Ishikawa (cell line): ENCODE measurements around the gene PDZD2.

ENCODE experiments used
- CEBPB ChIP-seq: IDR thresholded peaks from 2 replicates; pipeline ENCODE4 v1.6.1; 2012
- CREB1 ChIP-seq: IDR thresholded peaks from 2 replicates; pipeline ENCODE4 v1.6.1; 2012; ENCODE audit warnings: low read depth
- EGR1 ChIP-seq: IDR thresholded peaks from 2 replicates; pipeline ENCODE4 v1.6.1; 2012
- EP300 ChIP-seq: IDR thresholded peaks from 2 replicates; pipeline ENCODE4 v1.6.1; 2012; ENCODE audit warnings: borderline replicate concordance
- NFIC ChIP-seq: IDR thresholded peaks from 2 replicates; pipeline ENCODE4 v1.6.1; 2012
- RAD21 ChIP-seq: IDR thresholded peaks from 2 replicates; pipeline ENCODE4 v1.6.1; 2012; ENCODE audit warnings: low read depth
- REST ChIP-seq: IDR thresholded peaks from 2 replicates; pipeline ENCODE4 v1.6.1; 2012; ENCODE audit warnings: low read depth, mild to moderate bottlenecking
- TAF1 ChIP-seq: IDR thresholded peaks from 2 replicates; pipeline ENCODE4 v1.6.1; 2012; ENCODE audit warnings: low read depth, mild to moderate bottlenecking
- TCF12 ChIP-seq: IDR thresholded peaks from 2 replicates; pipeline ENCODE4 v1.6.1; 2012; ENCODE audit warnings: low read depth
- TEAD4 ChIP-seq: IDR thresholded peaks from 2 replicates; pipeline ENCODE4 v1.6.1; 2012
- USF1 ChIP-seq: IDR thresholded peaks from 2 replicates; pipeline ENCODE4 v1.6.1; 2012
- YY1 ChIP-seq: IDR thresholded peaks from 2 replicates; pipeline ENCODE4 v1.6.1; 2012; ENCODE audit warnings: low read depth
- TF ChIP-seq, protein P1 (sequence below): IDR thresholded peaks from 2 replicates; pipeline ENCODE4 v1.6.1; 2012

GRCh38 chr5:31888564-31888963 is 249.6 kb downstream of the PDZD2 start:
- no peak for TF ChIP-seq EP300
- TF ChIP-seq EGR1 = no peak
- no peak for TF ChIP-seq TEAD4
- no peak for TF ChIP-seq REST
- TF ChIP-seq, protein P1, sequence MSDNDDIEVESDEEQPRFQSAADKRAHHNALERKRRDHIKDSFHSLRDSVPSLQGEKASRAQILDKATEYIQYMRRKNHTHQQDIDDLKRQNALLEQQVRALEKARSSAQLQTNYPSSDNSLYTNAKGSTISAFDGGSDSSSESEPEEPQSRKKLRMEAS = no peak
- TF ChIP-seq CREB1 = no peak
- no peak for TF ChIP-seq RAD21
- no peak for TF ChIP-seq TCF12
- TF ChIP-seq TAF1 = no peak
- TF ChIP-seq CEBPB = no peak
- no peak for TF ChIP-seq YY1
- TF ChIP-seq NFIC = no peak
- no peak for TF ChIP-seq USF1
